ENCODE results near the gene HBEGF. TPM values are rescaled to one million over a fixed set of nuclear protein-coding genes. Genes with fewer than 3 reads are reported as not detected.
A peak's percentile ranks its signal among the peaks of the same experiment; 100 is the strongest.

The HBEGF gene
- total and polyA plus RNA-seq, 2 experiments from 2014 or later = 6.7 to 7.2 TPM

DNA sequence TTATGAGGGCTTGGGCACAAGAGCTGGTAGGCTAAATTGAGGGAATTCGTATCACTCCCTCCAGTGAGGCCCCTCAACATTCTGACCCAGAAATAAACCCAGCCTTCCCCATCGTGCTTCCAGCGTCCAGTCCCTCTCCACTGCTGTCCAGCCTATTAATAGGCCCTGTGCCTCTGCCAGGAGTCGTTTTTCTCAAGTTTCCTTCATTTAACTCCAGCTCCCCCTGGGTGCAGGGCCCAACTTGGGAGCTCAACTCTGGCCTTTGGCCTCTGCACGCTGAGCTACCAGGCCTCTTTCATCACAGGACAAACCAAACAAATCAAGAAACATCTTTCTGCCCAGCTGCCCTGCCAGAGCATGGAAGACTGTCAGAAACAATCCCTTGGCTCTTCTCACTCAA is 10.0 kb downstream of the HBEGF start:
- Histone ChIP-seq H3K4me1 (ENCODE audit: insufficient read depth) (no peaks in the 10 kb centered on the region), H3K4me2 (no peak overlapping the region), H3K4me3 (no peak overlapping the region), H4K20me1 (ENCODE audit: insufficient read depth, poor library complexity, severe bottlenecking) (no peaks in the 10 kb centered on the region), H3K9me2 (replicated peaks; ENCODE audit: insufficient read depth) (no peaks in the 10 kb centered on the region), H3K9me3 (ENCODE audit: low read depth) (no peaks in the 10 kb centered on the region), H3K79me2 (no peaks in the 10 kb centered on the region), H3K27ac (peak overlapping the region; percentile 20), H2AFZ (no peak overlapping the region), H3K27me3 (no peaks in the 10 kb centered on the region), H3K36me3 (replicated peaks; ENCODE audit: insufficient read depth, low read depth) (no peaks in the 10 kb centered on the region)
- DNase-seq (ENCODE audit: low spot score) = no peak
- WGBS (ENCODE audit: low lambda C conversion rate, missing lambda C conversion rate) = 64% methylated on average over 5 of the region's 5 CpGs
- no peak for TF ChIP-seq EZH2phosphoT487 (IDR thresholded peaks at IDR 0.05; ENCODE audit: low read depth, severe bottlenecking, unreplicated experiment)
- TF ChIP-seq EZH2 (IDR thresholded peaks at IDR 0.05; ENCODE audit: borderline replicate concordance) = no peak
- TF ChIP-seq, protein P1, sequence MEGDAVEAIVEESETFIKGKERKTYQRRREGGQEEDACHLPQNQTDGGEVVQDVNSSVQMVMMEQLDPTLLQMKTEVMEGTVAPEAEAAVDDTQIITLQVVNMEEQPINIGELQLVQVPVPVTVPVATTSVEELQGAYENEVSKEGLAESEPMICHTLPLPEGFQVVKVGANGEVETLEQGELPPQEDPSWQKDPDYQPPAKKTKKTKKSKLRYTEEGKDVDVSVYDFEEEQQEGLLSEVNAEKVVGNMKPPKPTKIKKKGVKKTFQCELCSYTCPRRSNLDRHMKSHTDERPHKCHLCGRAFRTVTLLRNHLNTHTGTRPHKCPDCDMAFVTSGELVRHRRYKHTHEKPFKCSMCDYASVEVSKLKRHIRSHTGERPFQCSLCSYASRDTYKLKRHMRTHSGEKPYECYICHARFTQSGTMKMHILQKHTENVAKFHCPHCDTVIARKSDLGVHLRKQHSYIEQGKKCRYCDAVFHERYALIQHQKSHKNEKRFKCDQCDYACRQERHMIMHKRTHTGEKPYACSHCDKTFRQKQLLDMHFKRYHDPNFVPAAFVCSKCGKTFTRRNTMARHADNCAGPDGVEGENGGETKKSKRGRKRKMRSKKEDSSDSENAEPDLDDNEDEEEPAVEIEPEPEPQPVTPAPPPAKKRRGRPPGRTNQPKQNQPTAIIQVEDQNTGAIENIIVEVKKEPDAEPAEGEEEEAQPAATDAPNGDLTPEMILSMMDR (IDR thresholded peaks at IDR 0.05; ENCODE audit: poor library complexity) = no peak

DNA sequence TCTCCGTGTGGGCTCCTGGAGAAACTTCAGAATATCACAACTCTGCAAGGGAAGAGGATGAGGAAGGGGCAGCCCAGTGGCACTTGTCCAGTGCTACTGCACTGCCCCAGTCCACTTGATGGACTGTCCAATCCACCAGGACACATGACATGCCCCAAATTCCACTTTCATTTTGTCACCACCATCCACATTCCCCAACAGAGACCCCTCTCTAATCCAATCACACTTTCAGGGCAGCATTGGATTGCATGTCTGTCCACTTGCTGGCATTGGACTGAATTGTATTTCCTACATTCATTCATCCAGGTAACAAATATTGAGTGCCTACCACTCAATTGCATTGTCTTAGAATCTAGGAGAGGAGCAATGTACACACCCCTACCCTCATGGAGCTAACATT is 14.8 kb downstream of the HBEGF start:
- H3K27me3 ChIP-seq = no peaks in the 10 kb centered on the region
- H3K27ac ChIP-seq = no peak overlapping the region
- TF ChIP-seq, protein P1 (IDR thresholded peaks at IDR 0.05; ENCODE audit: poor library complexity) = no peak
- TF ChIP-seq EZH2 (IDR thresholded peaks at IDR 0.05; ENCODE audit: borderline replicate concordance) = no peak
- H3K9me3 ChIP-seq (ENCODE audit: low read depth) = no peaks in the 10 kb centered on the region
- DNase-seq (ENCODE audit: low spot score) = no peak
- 83% methylated on average over 1 of the region's 1 CpG for whole genome bisulfite sequencing (ENCODE audit: low lambda C conversion rate, missing lambda C conversion rate)
- no peaks in the 10 kb centered on the region for H3K79me2 ChIP-seq
- H3K36me3 ChIP-seq (replicated peaks; ENCODE audit: insufficient read depth, low read depth) = no peaks in the 10 kb centered on the region
- H3K4me3 ChIP-seq = no peak overlapping the region
- no peaks in the 10 kb centered on the region for H4K20me1 ChIP-seq (ENCODE audit: insufficient read depth, poor library complexity, severe bottlenecking)
- H3K4me1 ChIP-seq (ENCODE audit: insufficient read depth) = peaks cover 8% of the 10 kb centered on the region
- H3K4me2 ChIP-seq = no peak overlapping the region
- H3K9me2 ChIP-seq (replicated peaks; ENCODE audit: insufficient read depth) = no peaks in the 10 kb centered on the region
- no peak overlapping the region for H2AFZ ChIP-seq

GRCh38 chr5:140329739-140330481 is 16.5 kb downstream of the HBEGF start:
- H4K20me1 ChIP-seq (ENCODE audit: insufficient read depth, poor library complexity, severe bottlenecking) = no peaks in the 10 kb centered on the region
- no peak for DNase-seq (ENCODE audit: low spot score)
- no peaks in the 10 kb centered on the region for H3K79me2 ChIP-seq
- no peak for TF ChIP-seq EZH2 (IDR thresholded peaks at IDR 0.05; ENCODE audit: borderline replicate concordance)
- TF ChIP-seq, protein P1 (IDR thresholded peaks at IDR 0.05; ENCODE audit: poor library complexity) = no peak
- TF ChIP-seq EZH2phosphoT487 (IDR thresholded peaks at IDR 0.05; ENCODE audit: low read depth, severe bottlenecking, unreplicated experiment) = no peak
- no peaks in the 10 kb centered on the region for H3K36me3 ChIP-seq (replicated peaks; ENCODE audit: insufficient read depth, low read depth)
- no peaks in the 10 kb centered on the region for H3K9me2 ChIP-seq (replicated peaks; ENCODE audit: insufficient read depth)
- no peaks in the 10 kb centered on the region for H3K27me3 ChIP-seq
- no peak overlapping the region for H3K27ac ChIP-seq
- peaks cover 8% of the 10 kb centered on the region for H3K4me1 ChIP-seq (ENCODE audit: insufficient read depth)
- H3K4me3 ChIP-seq = no peak overlapping the region
- H3K9me3 ChIP-seq (ENCODE audit: low read depth) = no peaks in the 10 kb centered on the region
- H3K4me2 ChIP-seq = no peak overlapping the region
- WGBS (ENCODE audit: low lambda C conversion rate, missing lambda C conversion rate) = 85% methylated on average over 5 of the region's 5 CpGs
- no peak overlapping the region for H2AFZ ChIP-seq
